ENCODE results near the gene EMCN. TPM values are rescaled to one million over a fixed set of nuclear protein-coding genes. Genes with fewer than 3 reads are reported as not detected.

EMCN gene
- total RNA-seq, 4 donors from 2014 or later: 33.3 to 84.1 (median 54.3) TPM

DNA sequence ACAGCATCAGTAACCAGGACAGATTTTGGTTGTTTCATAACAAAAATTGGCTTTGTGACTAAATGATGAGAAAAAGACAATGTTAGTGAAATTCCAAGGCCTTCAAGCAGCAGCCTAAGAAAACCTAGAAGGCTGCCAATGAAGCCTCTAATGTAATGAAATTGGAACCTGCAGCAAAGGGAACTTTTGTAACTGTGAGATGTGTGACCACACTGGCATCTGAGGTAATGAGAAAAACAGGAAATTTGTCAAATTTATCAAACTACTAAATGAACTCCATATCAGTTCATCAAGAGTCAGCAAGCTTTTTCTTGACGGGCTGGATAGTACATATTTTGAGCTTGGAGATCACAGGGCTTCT lies 30.4 kb upstream of the EMCN start:
- DNase-seq: no peak
- Histone ChIP-seq H3K27me3 (no peaks in the 10 kb centered on the region), H3K27ac (no peak overlapping the region), H3K4me1 (no peaks in the 10 kb centered on the region), H3K9me3 (no peaks in the 10 kb centered on the region), H3K4me3 (no peak overlapping the region), H3K36me3 (no peaks in the 10 kb centered on the region)
- TF ChIP-seq, protein P1, sequence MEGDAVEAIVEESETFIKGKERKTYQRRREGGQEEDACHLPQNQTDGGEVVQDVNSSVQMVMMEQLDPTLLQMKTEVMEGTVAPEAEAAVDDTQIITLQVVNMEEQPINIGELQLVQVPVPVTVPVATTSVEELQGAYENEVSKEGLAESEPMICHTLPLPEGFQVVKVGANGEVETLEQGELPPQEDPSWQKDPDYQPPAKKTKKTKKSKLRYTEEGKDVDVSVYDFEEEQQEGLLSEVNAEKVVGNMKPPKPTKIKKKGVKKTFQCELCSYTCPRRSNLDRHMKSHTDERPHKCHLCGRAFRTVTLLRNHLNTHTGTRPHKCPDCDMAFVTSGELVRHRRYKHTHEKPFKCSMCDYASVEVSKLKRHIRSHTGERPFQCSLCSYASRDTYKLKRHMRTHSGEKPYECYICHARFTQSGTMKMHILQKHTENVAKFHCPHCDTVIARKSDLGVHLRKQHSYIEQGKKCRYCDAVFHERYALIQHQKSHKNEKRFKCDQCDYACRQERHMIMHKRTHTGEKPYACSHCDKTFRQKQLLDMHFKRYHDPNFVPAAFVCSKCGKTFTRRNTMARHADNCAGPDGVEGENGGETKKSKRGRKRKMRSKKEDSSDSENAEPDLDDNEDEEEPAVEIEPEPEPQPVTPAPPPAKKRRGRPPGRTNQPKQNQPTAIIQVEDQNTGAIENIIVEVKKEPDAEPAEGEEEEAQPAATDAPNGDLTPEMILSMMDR (IDR thresholded peaks at IDR 0.05): no peak
- TF ChIP-seq POLR2A (IDR thresholded peaks at IDR 0.05): no peak
- intact Hi-C loops (cut with DNase I; ENCODE audit: low total_unique reads): no loop called here

DNA sequence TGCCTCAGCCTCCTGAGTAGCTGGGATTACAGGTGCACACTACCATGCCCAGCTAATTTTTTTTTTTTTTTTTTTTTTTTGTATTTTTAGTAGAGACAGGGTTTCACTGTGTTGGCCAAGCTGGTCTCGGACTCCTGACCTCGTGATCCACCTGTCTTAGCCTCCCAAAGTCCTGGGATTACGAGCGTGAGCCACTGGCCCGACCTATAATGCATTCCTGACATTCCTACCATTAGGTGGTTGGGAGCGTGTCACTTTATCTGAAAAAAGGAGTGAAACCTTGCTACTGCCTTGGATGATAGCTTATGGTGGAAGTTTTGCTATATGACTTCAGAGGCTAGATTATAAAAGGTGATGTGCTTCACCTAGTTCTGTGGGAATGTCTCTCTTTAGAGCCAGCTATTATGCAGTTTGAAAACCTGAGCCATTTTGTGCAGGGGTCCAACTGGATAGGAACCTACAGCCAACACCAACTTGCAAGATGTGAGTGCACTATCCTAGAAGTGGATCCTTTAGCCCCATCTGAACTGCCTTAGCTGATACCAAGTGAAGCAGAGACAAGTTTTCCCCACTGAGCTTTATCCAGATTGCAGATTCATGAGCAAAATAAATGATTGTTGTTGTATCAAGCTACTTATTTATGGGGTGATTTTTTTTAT lies 29.8 kb upstream of the EMCN start:
- no peak for DNase-seq
- Histone ChIP-seq H3K9me3 (no peaks in the 10 kb centered on the region), H3K4me3 (no peak overlapping the region), H3K27me3 (no peaks in the 10 kb centered on the region), H3K4me1 (no peaks in the 10 kb centered on the region), H3K27ac (no peak overlapping the region), H3K36me3 (no peaks in the 10 kb centered on the region)
- TF ChIP-seq POLR2A (IDR thresholded peaks at IDR 0.05): no peak
- TF ChIP-seq, protein P1 (IDR thresholded peaks at IDR 0.05): no peak
- intact Hi-C loops (cut with DNase I; ENCODE audit: low total_unique reads): no loop called here

DNA sequence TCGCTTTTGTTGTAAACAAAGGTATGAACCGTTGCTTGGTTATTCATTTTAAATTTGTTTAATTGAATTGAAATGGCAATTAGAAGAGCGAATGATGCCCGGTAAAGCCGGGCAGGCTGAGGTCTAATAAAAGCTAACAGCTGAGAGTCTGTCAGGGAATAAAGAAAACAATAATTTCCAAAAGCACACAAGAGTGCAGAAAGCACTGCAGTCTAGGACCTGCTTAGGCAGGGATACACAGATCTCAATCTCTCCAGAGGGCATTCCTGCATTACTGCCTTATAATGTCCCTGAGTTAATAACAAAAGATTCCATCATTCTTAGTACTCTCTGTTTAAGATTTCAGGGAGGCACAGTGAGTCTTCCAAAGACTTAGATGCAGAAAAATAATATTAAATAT lies 27.6 kb upstream of the EMCN start:
- no peaks in the 10 kb centered on the region for H3K9me3 ChIP-seq
- intact Hi-C loops (cut with DNase I; ENCODE audit: low total_unique reads): no loop called here
- H3K36me3 ChIP-seq: no peaks in the 10 kb centered on the region
- H3K4me1 ChIP-seq: no peaks in the 10 kb centered on the region
- DNase-seq: no peak
- H3K4me3 ChIP-seq: no peak overlapping the region
- no peak for TF ChIP-seq POLR2A (IDR thresholded peaks at IDR 0.05)
- TF ChIP-seq, protein P1 (IDR thresholded peaks at IDR 0.05): no peak
- H3K27me3 ChIP-seq: no peaks in the 10 kb centered on the region
- no peak overlapping the region for H3K27ac ChIP-seq

DNA sequence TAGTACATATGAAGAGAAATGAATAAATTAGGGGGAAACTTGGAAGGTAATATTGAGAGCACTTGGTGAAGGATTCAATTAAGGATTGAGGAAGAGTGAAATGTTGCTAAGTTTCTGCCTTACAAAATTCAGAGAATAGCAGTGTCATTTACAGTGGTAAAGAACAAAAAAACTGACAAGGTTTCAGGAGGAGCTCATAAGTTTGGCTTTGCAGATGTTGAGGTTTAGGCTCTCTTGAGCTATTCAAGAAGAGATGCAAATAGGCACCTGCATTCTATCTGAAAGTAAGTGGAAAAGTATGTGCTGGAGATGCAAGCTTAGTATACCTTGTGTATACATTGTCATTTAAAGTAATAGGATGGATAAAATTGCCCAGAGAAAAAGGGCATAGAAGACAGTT lies 22.3 kb upstream of the EMCN start:
- intact Hi-C loops (cut with DNase I; ENCODE audit: low total_unique reads): no loop called here
- no peaks in the 10 kb centered on the region for H3K36me3 ChIP-seq
- no peak for TF ChIP-seq POLR2A (IDR thresholded peaks at IDR 0.05)
- TF ChIP-seq, protein P1 (IDR thresholded peaks at IDR 0.05): no peak

DNA sequence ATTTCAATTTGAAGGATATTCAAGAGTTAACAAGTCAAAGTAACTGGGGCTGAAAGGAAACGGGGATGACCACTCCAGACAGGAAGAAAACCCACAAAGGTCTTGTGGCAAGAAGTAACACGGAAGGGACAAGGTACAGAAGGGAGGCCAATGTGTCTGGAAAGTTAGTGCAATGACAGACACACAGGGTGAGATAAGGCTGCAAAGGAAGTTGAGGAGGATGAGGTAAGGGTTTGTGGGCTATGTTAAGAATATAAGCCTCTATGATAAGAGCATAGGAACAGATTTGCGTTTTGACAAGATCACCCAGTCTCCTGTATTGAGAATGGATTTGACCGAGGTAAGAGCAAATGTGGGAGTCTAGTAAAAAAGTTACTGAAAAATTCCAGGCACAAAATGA lies 21.9 kb upstream of the EMCN start:
- H3K27ac ChIP-seq: no peak overlapping the region
- H3K4me3 ChIP-seq: no peak overlapping the region
- no peak for TF ChIP-seq POLR2A (IDR thresholded peaks at IDR 0.05)
- TF ChIP-seq, protein P1 (IDR thresholded peaks at IDR 0.05): no peak
- no peaks in the 10 kb centered on the region for H3K27me3 ChIP-seq
- H3K9me3 ChIP-seq: no peaks in the 10 kb centered on the region
- intact Hi-C loops (cut with DNase I; ENCODE audit: low total_unique reads): no loop called here
- no peak for DNase-seq
- no peaks in the 10 kb centered on the region for H3K4me1 ChIP-seq
- no peaks in the 10 kb centered on the region for H3K36me3 ChIP-seq

More for the DNA sequence above, 22.3 kb upstream of the EMCN start:
- Histone ChIP-seq H3K4me3 (no peak overlapping the region), H3K27ac (no peak overlapping the region), H3K27me3 (no peaks in the 10 kb centered on the region), H3K9me3 (no peaks in the 10 kb centered on the region), H3K4me1 (no peaks in the 10 kb centered on the region)
- DNase-seq: no peak

Measured in uterus (tissue), 4 donors.